ENCODE data around the gene SUPT4H1. TPM values are rescaled to one million over a fixed set of nuclear protein-coding genes. Genes with fewer than 3 reads are reported as not detected.

SUPT4H1 gene
- total and polyA plus RNA-seq, 3 donors from 2014 or later = 59.3 to 98.5 (median 64.4) TPM

DNA sequence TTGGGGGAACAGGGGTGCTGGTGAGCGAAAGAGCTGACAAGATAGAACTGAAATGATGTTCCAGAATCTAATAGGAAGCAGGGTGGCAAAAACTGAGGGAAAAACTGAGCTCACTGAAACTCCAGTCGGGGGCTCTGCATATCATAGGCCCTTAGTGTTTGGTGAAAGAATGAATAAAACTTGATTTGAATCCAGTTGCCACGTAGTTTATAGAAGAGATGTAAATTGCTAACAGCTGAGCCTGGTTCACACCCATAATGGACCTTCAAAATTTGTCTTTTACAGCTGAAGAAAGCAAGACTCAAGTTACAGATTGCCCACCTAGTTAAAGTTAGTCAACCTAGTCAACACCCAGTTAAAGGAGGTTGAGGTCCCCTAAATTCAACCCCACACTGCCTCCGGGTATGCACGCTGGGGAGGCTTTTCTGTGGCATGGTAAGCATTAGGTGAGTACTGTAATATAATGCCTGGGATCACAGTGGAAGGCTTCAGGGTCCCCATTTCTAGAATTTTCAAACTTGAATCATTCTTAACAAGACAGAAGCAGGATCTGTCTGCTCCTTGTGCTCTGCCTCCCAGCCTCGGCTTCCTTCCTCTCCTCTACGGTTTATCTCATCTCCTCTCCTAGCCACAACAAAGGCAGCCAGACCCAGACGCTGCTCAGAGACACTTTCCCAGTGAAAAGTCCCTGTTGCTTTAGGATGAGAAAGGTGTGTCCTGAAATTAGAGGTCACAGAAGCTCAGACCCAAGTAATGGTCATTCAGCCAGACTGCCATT is 26.9 kb upstream of the SUPT4H1 start:
- intact Hi-C loops (cut with DNase I; ENCODE audit: low total_unique reads) = no loop called here
- 68 to 74% methylated on average over 8 of the region's 8 CpGs for WGBS, 2 donors
- Histone ChIP-seq H3K4me1 (peaks cover 4% of the 10 kb centered on the region), H3K36me3 (ENCODE audit: low read depth, missing control alignments) (no peaks in the 10 kb centered on the region), H3K4me3 (no peak overlapping the region), H3K27ac (no peak overlapping the region), H3K27me3 (no peaks in the 10 kb centered on the region), H3K9me3 (no peaks in the 10 kb centered on the region)
- TF ChIP-seq, protein P1, sequence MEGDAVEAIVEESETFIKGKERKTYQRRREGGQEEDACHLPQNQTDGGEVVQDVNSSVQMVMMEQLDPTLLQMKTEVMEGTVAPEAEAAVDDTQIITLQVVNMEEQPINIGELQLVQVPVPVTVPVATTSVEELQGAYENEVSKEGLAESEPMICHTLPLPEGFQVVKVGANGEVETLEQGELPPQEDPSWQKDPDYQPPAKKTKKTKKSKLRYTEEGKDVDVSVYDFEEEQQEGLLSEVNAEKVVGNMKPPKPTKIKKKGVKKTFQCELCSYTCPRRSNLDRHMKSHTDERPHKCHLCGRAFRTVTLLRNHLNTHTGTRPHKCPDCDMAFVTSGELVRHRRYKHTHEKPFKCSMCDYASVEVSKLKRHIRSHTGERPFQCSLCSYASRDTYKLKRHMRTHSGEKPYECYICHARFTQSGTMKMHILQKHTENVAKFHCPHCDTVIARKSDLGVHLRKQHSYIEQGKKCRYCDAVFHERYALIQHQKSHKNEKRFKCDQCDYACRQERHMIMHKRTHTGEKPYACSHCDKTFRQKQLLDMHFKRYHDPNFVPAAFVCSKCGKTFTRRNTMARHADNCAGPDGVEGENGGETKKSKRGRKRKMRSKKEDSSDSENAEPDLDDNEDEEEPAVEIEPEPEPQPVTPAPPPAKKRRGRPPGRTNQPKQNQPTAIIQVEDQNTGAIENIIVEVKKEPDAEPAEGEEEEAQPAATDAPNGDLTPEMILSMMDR (IDR thresholded peaks at IDR 0.05) = no peak
- no peak for TF ChIP-seq POLR2A (IDR thresholded peaks at IDR 0.05)
- no peak for DNase-seq

- Histone ChIP-seq H3K27me3 (no peaks in the 10 kb centered on the region), H3K36me3 (ENCODE audit: low read depth, missing control alignments) (no peaks in the 10 kb centered on the region), H3K4me3 (no peak overlapping the region), H3K27ac (no peak overlapping the region), H3K4me1 (peaks cover 3% of the 10 kb centered on the region), H3K9me3 (no peaks in the 10 kb centered on the region)
- no peak for TF ChIP-seq POLR2A (IDR thresholded peaks at IDR 0.05)
- TF ChIP-seq, protein P1 (IDR thresholded peaks at IDR 0.05) = no peak
- no peak for DNase-seq
- intact Hi-C loops (cut with DNase I; ENCODE audit: low total_unique reads) = no loop called here
- 75 to 82% methylated on average over 5 of the region's 5 CpGs for WGBS, 2 donors
Observed at GRCh38 chr17:58377661-58378060, 25.7 kb upstream of the SUPT4H1 start.

- DNase-seq = no peak
- no peaks in the 10 kb centered on the region for H3K9me3 ChIP-seq
- TF ChIP-seq POLR2A (IDR thresholded peaks at IDR 0.05) = no peak
- TF ChIP-seq, protein P1 (IDR thresholded peaks at IDR 0.05) = no peak
- H3K27me3 ChIP-seq = no peaks in the 10 kb centered on the region
- intact Hi-C loops (cut with DNase I; ENCODE audit: low total_unique reads) = no loop called here
- 69 to 83% methylated on average over 3 of the region's 3 CpGs for WGBS, 2 donors
- H3K4me1 ChIP-seq = no peaks in the 10 kb centered on the region
- no peaks in the 10 kb centered on the region for H3K36me3 ChIP-seq (ENCODE audit: low read depth, missing control alignments)
- no peak overlapping the region for H3K27ac ChIP-seq
- no peak overlapping the region for H3K4me3 ChIP-seq
Observed at GRCh38 chr17:58377093-58377601, 25.1 kb upstream of the SUPT4H1 start.

GRCh38 chr17:58376472-58377000 is 24.5 kb upstream of the SUPT4H1 start:
- TF ChIP-seq, protein P1 (IDR thresholded peaks at IDR 0.05) = no peak
- TF ChIP-seq POLR2A (IDR thresholded peaks at IDR 0.05) = no peak
- Histone ChIP-seq H3K27me3 (no peaks in the 10 kb centered on the region), H3K27ac (no peak overlapping the region), H3K9me3 (no peaks in the 10 kb centered on the region), H3K36me3 (ENCODE audit: low read depth, missing control alignments) (no peaks in the 10 kb centered on the region), H3K4me3 (no peak overlapping the region), H3K4me1 (no peaks in the 10 kb centered on the region)
- WGBS, 2 donors = 67 to 70% methylated on average over 4 of the region's 4 CpGs
- DNase-seq = no peak
- intact Hi-C loops (cut with DNase I; ENCODE audit: low total_unique reads) = no loop called here

All from testis (tissue), 3 donors.